ENCODE measurements around the gene CACTIN. TPM values are rescaled to one million over a fixed set of nuclear protein-coding genes. Genes with fewer than 3 reads are reported as not detected.
A peak's percentile ranks its signal among the peaks of the same experiment; 100 is the strongest.
"Not testable (repeated sequence)": the region's sequence is repeated elsewhere in the genome, so short reads cannot be mapped to it uniquely, and the experiment has no call there.

Gene CACTIN
- total RNA-seq, 1 experiment from 2014 or later = 36.3 TPM

- TF ChIP-seq CTCF (conservative IDR thresholded peaks at IDR 0.05; ENCODE audit: low read depth, low read length) = no peak
- TF ChIP-seq EZH2 (IDR thresholded peaks at IDR 0.05; ENCODE audit: borderline replicate concordance, low read depth, low read length, poor library complexity, severe bottlenecking) = no peak
- H3K36me3 ChIP-seq (ENCODE audit: insufficient read depth, low read length, poor library complexity, severe bottlenecking) = peaks cover 4% of the 10 kb centered on the region
- H3K27ac ChIP-seq (ENCODE audit: low read depth, low read length, poor library complexity, severe bottlenecking) = no peak overlapping the region
- H3K9me3 ChIP-seq (ENCODE audit: low read depth, low read length, poor library complexity, severe bottlenecking) = no peaks in the 10 kb centered on the region
- no peak overlapping the region for H3K4me3 ChIP-seq (ENCODE audit: low read depth, low read length, poor library complexity, severe bottlenecking)
- H3K4me1 ChIP-seq (ENCODE audit: insufficient read depth, low read length, poor library complexity, severe bottlenecking) = peaks cover 7% of the 10 kb centered on the region
- H3K27me3 ChIP-seq (replicated peaks; ENCODE audit: insufficient read depth, low read depth, low read length, poor library complexity) = no peaks in the 10 kb centered on the region
- no peak for DNase-seq (ENCODE audit: low spot score)
- intact Hi-C loops (cut with micrococcal nuclease; ENCODE audit: unreplicated experiment) = loop anchor here (2.0 kb wide), 1 partner anchor 34 kb away; the partner anchor contains the start of gene PIP5K1C
- ChIA-PET POLR2A (ENCODE audit: low non-redundant PET) (no interaction called here), CTCF (interaction anchor here (0.7 kb wide), 1 partner anchor 17 kb away, joined by 3 read pairs; no protein-coding TSS in a partner anchor)
- no TSS peak for BruUV-seq (replicated peaks)
These were observed 40.5 kb upstream of the CACTIN start for GRCh38 chr19:3667037-3667638.

GRCh38 chr19:3666545-3666856 lies 39.9 kb upstream of the CACTIN start:
- CTCF ChIA-PET = interaction anchor here (0.7 kb wide), 1 partner anchor 17 kb away, joined by 3 read pairs; no protein-coding TSS in a partner anchor
- intact Hi-C loops (cut with micrococcal nuclease; ENCODE audit: unreplicated experiment) = loop anchor here (2.0 kb wide), 1 partner anchor 34 kb away; the partner anchor contains the start of gene PIP5K1C

GRCh38 chr19:3665681-3666544 lies 39.3 kb upstream of the CACTIN start:
- H3K4me1 ChIP-seq (ENCODE audit: insufficient read depth, low read length, poor library complexity, severe bottlenecking) = no peaks in the 10 kb centered on the region
- CTCF ChIA-PET = no interaction called here

More at GRCh38 chr19:3666545-3666856, 39.9 kb upstream of the CACTIN start:
- not testable (repeated sequence) for H3K27ac ChIP-seq (ENCODE audit: low read depth, low read length, poor library complexity, severe bottlenecking); H3K9me3 ChIP-seq (ENCODE audit: low read depth, low read length, poor library complexity, severe bottlenecking); DNase-seq (ENCODE audit: low spot score); BruUV-seq (replicated peaks); H3K4me1 ChIP-seq (ENCODE audit: insufficient read depth, low read length, poor library complexity, severe bottlenecking); H3K36me3 ChIP-seq (ENCODE audit: insufficient read depth, low read length, poor library complexity, severe bottlenecking); H3K27me3 ChIP-seq (replicated peaks; ENCODE audit: insufficient read depth, low read depth, low read length, poor library complexity); H3K4me3 ChIP-seq (ENCODE audit: low read depth, low read length, poor library complexity, severe bottlenecking)
- POLR2A ChIA-PET (ENCODE audit: low non-redundant PET) = interaction anchor here (0.6 kb wide), 1 partner anchor 118 kb away, joined by 8 read pairs; no protein-coding TSS in a partner anchor

More at GRCh38 chr19:3665681-3666544, 39.3 kb upstream of the CACTIN start:
- POLR2A ChIA-PET (ENCODE audit: low non-redundant PET) = interaction anchor here (0.6 kb wide), 1 partner anchor 118 kb away, joined by 8 read pairs; no protein-coding TSS in a partner anchor
- peak; percentile 43 for DNase-seq (ENCODE audit: low spot score)
- intact Hi-C loops (cut with micrococcal nuclease; ENCODE audit: unreplicated experiment) = loop anchor here (2.0 kb wide), 1 partner anchor 35 kb away; the partner anchor contains the start of gene PIP5K1C
- Histone ChIP-seq H3K27ac (ENCODE audit: low read depth, low read length, poor library complexity, severe bottlenecking) (no peak overlapping the region), H3K9me3 (ENCODE audit: low read depth, low read length, poor library complexity, severe bottlenecking) (no peaks in the 10 kb centered on the region), H3K4me3 (ENCODE audit: low read depth, low read length, poor library complexity, severe bottlenecking) (no peak overlapping the region), H3K36me3 (ENCODE audit: insufficient read depth, low read length, poor library complexity, severe bottlenecking) (peaks cover 10% of the 10 kb centered on the region), H3K27me3 (replicated peaks; ENCODE audit: insufficient read depth, low read depth, low read length, poor library complexity) (no peaks in the 10 kb centered on the region)
- BruUV-seq (replicated peaks) = no TSS peak
- TF ChIP-seq CTCF (conservative IDR thresholded peaks at IDR 0.05; ENCODE audit: low read depth, low read length) (peak; percentile 95), EZH2 (IDR thresholded peaks at IDR 0.05; ENCODE audit: borderline replicate concordance, low read depth, low read length, poor library complexity, severe bottlenecking) (no peak)

Data from A673 (cell line).